AG08396 (cell line): ENCODE results near the gene ACAP3.

Experiments
- DNase-seq: peaks from one replicate; pipeline ENCODE4 v3.0.0; 2012; ENCODE audit warnings: low spot score, mixed read lengths

The ACAP3 gene

DNA sequence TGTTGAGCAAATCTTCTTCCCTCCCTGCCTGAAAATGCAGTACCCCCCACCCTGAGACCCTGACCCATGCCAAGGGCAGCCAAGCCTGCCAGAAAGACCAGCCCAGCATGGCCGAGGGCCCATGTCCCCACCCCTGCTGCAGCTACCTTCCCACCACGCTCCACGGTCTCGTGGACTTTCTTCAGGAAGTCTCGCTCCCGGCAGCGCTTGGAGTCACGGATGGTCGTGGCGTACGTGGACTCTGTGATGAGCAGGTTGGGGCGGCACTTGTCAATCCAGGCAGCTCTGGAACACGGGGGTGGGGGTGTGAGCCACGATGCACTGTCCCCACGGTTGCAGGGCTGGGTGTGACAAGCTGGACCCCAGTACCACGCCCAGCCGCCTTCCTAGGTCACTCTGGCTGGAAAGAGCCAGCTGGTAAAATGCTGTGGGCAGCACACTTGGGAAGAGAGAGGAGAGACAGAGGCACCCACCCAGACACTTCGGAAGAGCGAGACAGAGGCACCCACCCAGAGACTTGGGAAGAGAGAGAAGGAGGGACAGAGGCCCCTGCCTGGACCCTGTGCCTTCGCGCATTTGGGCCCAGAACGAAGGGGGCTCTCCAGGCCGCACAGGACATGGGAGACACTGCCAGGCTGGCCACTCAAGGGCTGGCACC is 7.1 kb upstream of the ACAP3 start:
- DNase-seq, result no peak

- no peak for DNase-seq
Observed at GRCh38 chr1:1314237-1314586, 6.5 kb upstream of the ACAP3 start.

DNA sequence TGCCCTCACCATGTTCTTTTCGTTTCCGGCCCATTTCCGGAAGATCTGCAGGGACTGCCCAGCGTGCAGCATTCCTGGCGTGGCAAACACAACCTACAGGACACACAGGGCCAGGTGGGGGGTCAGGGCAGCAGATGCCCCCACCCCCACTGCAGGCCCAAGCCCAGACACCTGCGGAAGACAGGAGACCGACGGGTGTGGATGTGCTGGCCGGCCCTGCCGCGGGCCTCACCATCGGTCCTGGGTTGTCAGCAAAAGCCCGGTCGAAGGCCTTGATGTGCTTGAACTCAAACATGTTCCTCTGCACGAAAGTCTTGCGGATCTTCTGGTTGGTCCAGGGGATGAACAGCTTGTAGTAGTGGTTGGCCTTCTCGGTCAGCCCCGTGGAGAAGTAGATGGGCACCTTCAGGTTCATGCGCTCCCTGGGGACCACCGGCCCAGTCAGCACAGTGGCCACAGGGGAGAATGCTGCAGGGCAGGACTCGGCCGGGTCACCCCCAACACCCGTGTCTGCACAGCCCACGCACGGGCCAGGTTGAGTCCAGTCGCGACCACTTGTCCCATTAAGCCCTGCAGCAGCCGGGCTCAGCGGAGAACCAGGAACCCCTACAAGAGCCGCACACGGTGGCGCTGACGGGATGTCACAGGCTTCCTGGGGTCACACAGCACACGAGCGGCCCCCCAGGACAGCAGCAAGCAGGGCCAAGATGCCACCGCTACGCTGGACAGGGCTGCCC is 5.9 kb upstream of the ACAP3 start:
- DNase-seq, result no peak

- DNase-seq, result no peak
Observed at GRCh38 chr1:1312450-1313314, 5.0 kb upstream of the ACAP3 start.

DNA sequence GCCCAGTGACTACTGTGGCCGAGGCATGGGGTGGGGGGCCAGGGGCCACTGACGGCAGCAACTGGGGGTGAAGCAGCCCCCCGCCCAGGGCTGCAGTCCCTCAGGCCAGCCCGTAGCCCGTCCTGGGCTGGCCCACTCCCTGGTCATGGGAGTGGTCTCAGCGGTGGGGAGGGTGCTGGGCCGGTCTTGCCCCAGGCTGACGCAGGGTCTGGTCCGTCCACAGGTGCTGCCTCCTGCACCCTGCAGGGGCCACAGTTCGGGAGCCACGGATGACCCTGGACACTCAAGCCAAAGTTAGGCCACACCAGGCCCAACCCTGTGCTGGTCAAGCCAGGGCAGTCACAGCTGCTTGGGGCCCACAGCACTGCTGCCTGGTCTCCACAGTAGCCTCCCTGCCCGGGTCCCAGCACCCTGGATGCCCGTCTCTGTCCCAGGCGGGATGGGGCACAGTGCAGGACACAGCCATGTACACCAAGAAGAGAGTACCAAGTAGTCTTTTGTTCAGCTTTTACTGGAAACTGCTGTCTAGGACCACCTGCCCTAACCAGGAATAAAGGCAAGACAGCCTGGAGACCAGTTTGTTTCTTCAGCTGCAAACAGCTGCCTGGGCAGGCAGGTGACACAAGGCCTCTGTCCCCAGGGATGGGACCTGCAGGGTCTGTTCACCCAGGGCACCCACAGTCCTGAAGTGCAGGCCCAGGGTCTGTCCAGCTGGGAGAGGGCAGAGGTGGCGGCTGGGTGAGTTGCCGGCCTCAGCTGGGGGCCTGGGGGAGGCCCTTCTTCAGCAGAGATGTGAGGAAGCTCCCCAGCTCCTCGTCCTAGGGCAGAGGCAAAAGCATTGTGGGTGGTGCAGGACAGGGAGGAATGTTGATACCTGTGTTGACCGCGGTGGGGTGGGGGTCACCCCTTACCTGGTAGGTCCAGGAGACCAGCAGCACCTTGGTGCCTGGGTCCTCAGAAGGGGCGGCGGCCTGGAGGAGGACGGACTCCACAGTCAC is 3.7 kb upstream of the ACAP3 start:
- no peak for DNase-seq

GRCh38 chr1:1310476-1311053 is 2.8 kb upstream of the ACAP3 start:
- DNase-seq, result no peak

GRCh38 chr1:1310109-1310385 is 2.3 kb upstream of the ACAP3 start:
- no peak for DNase-seq

GRCh38 chr1:1309251-1310108 is 1.8 kb upstream of the ACAP3 start:
- no peak for DNase-seq

- no peak for DNase-seq
Observed at GRCh38 chr1:1308756-1309250, 1.1 kb upstream of the ACAP3 start.

DNA sequence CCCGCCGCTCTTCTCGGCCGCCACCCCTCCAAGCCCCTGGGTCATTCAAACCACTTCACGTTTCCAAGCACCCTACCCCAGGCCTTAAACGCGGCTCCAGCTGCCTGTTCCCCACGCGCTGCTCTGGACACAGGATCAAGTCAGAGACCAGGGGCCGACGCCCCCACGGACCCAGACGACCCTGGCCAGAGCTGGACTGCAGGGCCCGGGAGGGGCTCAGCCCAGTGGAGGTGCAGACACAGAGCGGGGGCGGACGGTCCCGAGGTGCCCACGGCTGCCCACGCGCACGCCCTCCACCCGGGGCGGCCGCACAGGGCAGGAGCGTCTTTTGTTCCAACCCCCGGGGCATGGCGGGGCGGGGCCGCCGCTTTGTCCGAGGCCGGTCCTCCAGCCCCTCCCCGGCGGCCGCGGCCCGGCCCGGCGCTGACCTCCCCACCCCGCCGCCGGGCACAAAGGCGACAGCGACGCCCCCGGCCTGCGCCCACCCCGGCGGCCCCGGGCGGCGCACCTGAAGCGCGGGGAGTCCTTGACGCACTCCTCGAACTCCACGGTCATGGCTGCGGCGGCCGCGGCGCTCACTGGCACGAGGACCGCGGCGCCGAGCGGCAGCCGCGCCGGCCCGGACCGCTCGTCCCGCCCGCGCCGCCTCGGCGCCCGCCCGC is 338 bp downstream of the ACAP3 start:
- DNase-seq, result peak; percentile 60

- no peak for DNase-seq
Observed at GRCh38 chr1:1306661-1307260, 969 bp downstream of the ACAP3 start.

GRCh38 chr1:1306070-1306660 is 1.6 kb downstream of the ACAP3 start:
- peak; percentile 54 for DNase-seq

- DNase-seq, result peak; percentile 85
Observed at GRCh38 chr1:1305300-1306069, 2.2 kb downstream of the ACAP3 start.

DNA sequence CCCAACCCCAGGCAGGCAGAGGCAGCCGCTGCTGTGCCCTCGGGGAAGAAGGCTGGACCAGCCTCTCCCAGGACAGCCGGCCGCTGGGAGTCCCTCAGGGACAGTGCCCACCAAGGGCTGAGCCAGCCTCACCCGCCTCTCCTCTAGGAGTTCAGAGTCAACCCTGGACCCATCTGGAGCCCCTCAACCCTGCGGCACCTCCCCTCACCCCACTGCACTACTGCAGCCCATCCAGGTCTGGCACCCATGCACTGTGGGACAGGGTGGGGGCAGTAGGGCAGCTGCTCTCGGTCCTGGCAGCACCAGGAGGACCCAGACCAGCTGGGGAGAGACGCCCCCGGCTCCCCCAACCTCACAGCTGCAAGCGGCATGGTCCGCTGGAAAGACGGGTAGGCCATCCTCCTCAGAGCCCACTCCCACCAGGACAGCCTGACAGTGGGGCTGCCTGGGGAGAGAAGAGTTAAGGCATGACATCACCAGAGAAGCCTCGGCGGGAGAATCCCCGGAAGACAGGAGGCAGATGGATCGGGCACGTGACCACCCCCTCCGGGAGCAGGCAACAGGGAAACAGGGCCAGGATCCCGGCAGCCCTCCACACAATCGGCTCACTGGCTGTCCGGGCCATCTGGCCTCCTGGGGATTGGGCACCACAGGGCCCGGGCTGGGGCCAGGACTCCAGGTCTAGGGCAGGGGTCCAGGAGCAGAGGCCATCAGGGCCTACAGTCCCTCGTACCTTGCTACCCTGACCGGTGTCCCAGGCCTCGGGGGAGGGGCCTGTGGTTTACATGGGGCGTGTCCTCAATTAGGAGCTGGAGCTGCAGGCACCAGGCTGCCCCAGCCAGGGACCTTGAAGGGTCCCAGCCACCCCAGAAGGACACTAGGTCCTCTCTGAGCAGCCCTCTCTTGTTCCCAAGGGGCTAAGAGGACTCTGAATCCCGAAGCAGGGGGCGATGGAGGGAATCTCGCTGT is 3.1 kb downstream of the ACAP3 start:
- DNase-seq, result peak; percentile 86

DNA sequence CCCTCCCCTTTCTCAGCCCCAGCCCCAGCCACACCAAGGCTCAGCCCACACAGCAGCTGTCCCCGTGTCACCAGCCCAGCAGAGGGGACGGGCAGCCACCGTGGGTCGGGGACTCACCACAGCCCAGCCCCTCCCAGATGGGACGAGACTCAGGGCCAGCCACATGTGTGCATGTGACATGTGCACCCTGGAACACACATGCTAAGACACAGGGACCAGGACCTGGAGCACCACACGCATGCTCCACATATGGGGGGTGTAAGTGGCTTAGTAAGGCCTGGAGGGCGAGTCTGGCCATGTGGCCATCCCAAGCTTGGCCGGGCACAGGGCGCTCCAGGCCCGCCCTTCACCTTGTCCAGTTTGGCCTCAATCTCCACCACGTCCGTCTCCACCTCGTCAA is 4.0 kb downstream of the ACAP3 start:
- DNase-seq, result no peak

- DNase-seq, result no peak
Observed at GRCh38 chr1:1302951-1303509, 4.7 kb downstream of the ACAP3 start.

- DNase-seq, result no peak
Observed at GRCh38 chr1:1302006-1302430, 5.7 kb downstream of the ACAP3 start.
